Calu3 (cell line): ENCODE data around the gene MSI1. TPM values are rescaled to one million over a fixed set of nuclear protein-coding genes. Genes with fewer than 3 reads are reported as not detected.

ENCODE experiments used
- BruUV-seq: library from RNA; stranded (reverse); fragments of 400-500 nt; replicated peaks from 2 replicates; lab custom pipeline; 2021; lab: Mats Ljungman, UMichigan
- CTCF ChIA-PET: fragments of 300-600 bp; sonication (Branson Sonifier 250); formaldehyde crosslinking; loops from one replicate; lab custom pipeline; 2022; ENCODE audit warnings: antibody characterized with exemption; lab: Charles Lee
- DNase-seq: peaks from one replicate; pipeline ENCODE4 v3.0.0; 2022
- H3K27ac Mint-ChIP-seq: one replicate; pipeline ENCODE4 v1.8.0; 2022; ENCODE audit warnings: mixed read lengths; ENCODE audit not compliant: unreplicated experiment
- H3K27me3 Mint-ChIP-seq: one replicate; pipeline ENCODE4 v1.8.0; 2022; ENCODE audit warnings: mixed read lengths; ENCODE audit not compliant: unreplicated experiment
- H3K36me3 Mint-ChIP-seq: one replicate; pipeline ENCODE4 v1.8.0; 2022; ENCODE audit warnings: mild to moderate bottlenecking, moderate library complexity, mixed read lengths; ENCODE audit not compliant: insufficient read depth, unreplicated experiment
- H3K4me1 Mint-ChIP-seq: one replicate; pipeline ENCODE4 v1.8.0; 2022; ENCODE audit warnings: mild to moderate bottlenecking, low read depth, mixed read lengths; ENCODE audit not compliant: unreplicated experiment
- H3K4me3 Mint-ChIP-seq: one replicate; pipeline ENCODE4 v1.8.0; 2022; ENCODE audit warnings: mild to moderate bottlenecking, low read depth, moderate library complexity, mixed read lengths; ENCODE audit not compliant: unreplicated experiment
- H3K9me3 Mint-ChIP-seq: one replicate; pipeline ENCODE4 v1.8.0; 2022; ENCODE audit warnings: low read depth, mixed read lengths; ENCODE audit not compliant: unreplicated experiment
- CTCF ChIP-seq: fragments of 200-600 bp; IDR thresholded peaks from one replicate; pipeline ENCODE4 v1.8.0; 2022; ENCODE audit warnings: antibody characterized with exemption; ENCODE audit not compliant: unreplicated experiment
- intact Hi-C: fragments of 100-400 bp; cut with micrococcal nuclease; formaldehyde crosslinking; loops from one replicate; pipeline ENCODE4 v1.10.0; 2022; ENCODE audit not compliant: unreplicated experiment
- total RNA-seq: library from RNA; stranded (reverse); gene quantifications from 2 replicates; pipeline ENCODE4 v1.2.3, GENCODE V29; 2022

Gene MSI1
- total RNA-seq, 1 experiment from 2014 or later, result 1.4 TPM

GRCh38 chr12:120406069-120406468, 37.1 kb upstream of the MSI1 start:
- H3K27ac Mint-ChIP-seq, result no peak overlapping the region
- CTCF ChIA-PET, result no interaction called here
- H3K4me3 Mint-ChIP-seq, result no peak overlapping the region
- no peak for TF ChIP-seq CTCF
- intact Hi-C loops, result no loop called here
- no peaks in the 10 kb centered on the region for H3K4me1 Mint-ChIP-seq
- no peak for DNase-seq
- no peaks in the 10 kb centered on the region for H3K36me3 Mint-ChIP-seq
- peaks cover 34% of the 10 kb centered on the region for H3K27me3 Mint-ChIP-seq
- BruUV-seq, result no TSS peak
- H3K9me3 Mint-ChIP-seq, result no peaks in the 10 kb centered on the region

GRCh38 chr12:120404271-120404670, 35.3 kb upstream of the MSI1 start:
- Mint-ChIP-seq H3K9me3 (no peaks in the 10 kb centered on the region), H3K27ac (no peak overlapping the region), H3K36me3 (no peaks in the 10 kb centered on the region), H3K4me3 (no peak overlapping the region), H3K27me3 (peaks cover 44% of the 10 kb centered on the region), H3K4me1 (peaks cover 7% of the 10 kb centered on the region)
- no peak for DNase-seq
- CTCF ChIA-PET, result no interaction called here
- BruUV-seq, result no TSS peak
- TF ChIP-seq CTCF, result no peak
- intact Hi-C loops, result no loop called here

GRCh38 chr12:120403869-120404268, 34.9 kb upstream of the MSI1 start:
- no TSS peak for BruUV-seq
- H3K36me3 Mint-ChIP-seq, result no peaks in the 10 kb centered on the region
- intact Hi-C loops, result no loop called here
- H3K27ac Mint-ChIP-seq, result no peak overlapping the region
- no peak for TF ChIP-seq CTCF
- peaks cover 45% of the 10 kb centered on the region for H3K27me3 Mint-ChIP-seq
- no peaks in the 10 kb centered on the region for H3K9me3 Mint-ChIP-seq
- H3K4me3 Mint-ChIP-seq, result no peak overlapping the region
- H3K4me1 Mint-ChIP-seq, result peaks cover 8% of the 10 kb centered on the region
- CTCF ChIA-PET, result interaction anchor here (0.6 kb wide), 1 partner anchor 25 kb away, joined by 4 read pairs; no protein-coding TSS in a partner anchor
- DNase-seq, result no peak

GRCh38 chr12:120402217-120402616, 33.3 kb upstream of the MSI1 start:
- Mint-ChIP-seq H3K4me1 (peaks cover 16% of the 10 kb centered on the region), H3K27me3 (peaks cover 59% of the 10 kb centered on the region), H3K36me3 (peaks cover 5% of the 10 kb centered on the region), H3K9me3 (no peaks in the 10 kb centered on the region), H3K27ac (no peak overlapping the region), H3K4me3 (no peak overlapping the region)
- intact Hi-C loops, result no loop called here
- no TSS peak for BruUV-seq
- CTCF ChIA-PET, result interaction anchor here (0.6 kb wide), 1 partner anchor 16 kb away, joined by 4 read pairs; no protein-coding TSS in a partner anchor
- no peak for TF ChIP-seq CTCF
- DNase-seq, result no peak
